Measurements from ENCODE around the gene POLR2C. TPM values are rescaled to one million over a fixed set of nuclear protein-coding genes. Genes with fewer than 3 reads are reported as not detected.

POLR2C gene
- total and polyA plus RNA-seq, 2 of the 13 experiments (the other 11 are each of a cell fraction or from before 2014, with no cell fraction given): 104 to 216 TPM

DNA sequence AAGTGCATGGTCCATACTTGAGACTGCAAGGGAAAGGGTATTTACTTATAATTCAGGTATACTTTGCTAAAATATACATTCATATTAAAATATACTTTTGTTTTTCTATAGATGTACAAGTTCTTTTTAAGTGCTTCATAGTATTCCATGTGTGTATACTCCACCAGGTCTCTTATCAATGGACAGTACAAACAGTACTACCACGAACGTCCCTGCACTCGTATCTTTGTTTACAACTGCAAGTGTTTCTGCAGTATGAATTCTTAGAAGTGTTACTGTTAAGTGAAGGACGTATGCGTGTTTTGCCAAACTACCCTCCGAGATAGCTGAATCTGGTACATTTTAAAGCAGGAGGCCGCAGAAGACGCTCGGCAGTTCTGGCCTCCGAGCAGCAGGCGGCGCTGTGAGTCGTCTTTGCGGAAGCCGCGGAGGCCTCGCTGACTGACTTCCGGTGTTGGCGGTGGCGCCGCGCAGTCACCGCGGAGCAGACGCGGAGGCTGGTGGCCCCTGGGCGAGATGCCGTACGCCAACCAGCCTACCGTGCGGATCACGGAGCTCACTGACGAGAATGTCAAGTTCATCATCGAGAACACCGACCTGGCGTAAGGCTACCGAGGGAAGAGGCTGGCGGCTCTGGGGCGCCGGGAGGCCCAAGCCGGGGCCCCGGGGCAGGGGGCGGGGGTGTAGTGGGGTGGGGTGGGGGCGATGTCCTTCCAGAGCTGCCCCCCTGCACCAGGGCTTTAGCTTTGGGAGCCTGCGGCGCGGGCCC, at the start of gene POLR2C (continued):
- TF ChIP-seq, protein P1, sequence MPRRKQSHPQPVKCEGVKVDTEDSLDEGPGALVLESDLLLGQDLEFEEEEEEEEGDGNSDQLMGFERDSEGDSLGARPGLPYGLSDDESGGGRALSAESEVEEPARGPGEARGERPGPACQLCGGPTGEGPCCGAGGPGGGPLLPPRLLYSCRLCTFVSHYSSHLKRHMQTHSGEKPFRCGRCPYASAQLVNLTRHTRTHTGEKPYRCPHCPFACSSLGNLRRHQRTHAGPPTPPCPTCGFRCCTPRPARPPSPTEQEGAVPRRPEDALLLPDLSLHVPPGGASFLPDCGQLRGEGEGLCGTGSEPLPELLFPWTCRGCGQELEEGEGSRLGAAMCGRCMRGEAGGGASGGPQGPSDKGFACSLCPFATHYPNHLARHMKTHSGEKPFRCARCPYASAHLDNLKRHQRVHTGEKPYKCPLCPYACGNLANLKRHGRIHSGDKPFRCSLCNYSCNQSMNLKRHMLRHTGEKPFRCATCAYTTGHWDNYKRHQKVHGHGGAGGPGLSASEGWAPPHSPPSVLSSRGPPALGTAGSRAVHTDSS (CRISPR knock-in tag; conservative IDR thresholded peaks at IDR 0.05): no peak; the same call in 1 of the 2 replicates
- TF ChIP-seq, protein P2, sequence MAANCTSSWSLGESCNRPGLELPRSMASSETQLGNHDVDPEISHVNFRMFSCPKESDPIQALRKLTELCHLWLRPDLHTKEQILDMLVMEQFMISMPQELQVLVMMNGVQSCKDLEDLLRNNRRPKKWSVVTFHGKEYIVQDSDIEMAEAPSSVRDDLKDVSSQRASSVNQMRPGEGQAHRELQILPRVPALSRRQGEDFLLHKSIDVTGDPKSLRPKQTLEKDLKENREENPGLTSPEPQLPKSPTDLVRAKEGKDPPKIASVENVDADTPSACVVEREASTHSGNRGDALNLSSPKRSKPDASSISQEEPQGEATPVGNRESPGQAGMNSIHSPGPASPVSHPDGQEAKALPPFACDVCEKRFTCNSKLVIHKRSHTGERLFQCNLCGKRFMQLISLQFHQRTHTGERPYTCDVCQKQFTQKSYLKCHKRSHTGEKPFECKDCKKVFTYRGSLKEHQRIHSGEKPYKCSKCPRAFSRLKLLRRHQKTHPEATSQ (CRISPR knock-in tag; IDR thresholded peaks at IDR 0.05; ENCODE audit: borderline replicate concordance): peak; percentile 84; the same call in 1 of the 2 replicates
- peak; percentile 82; the same call in 1 of the 2 replicates for TF ChIP-seq ZNF761 (CRISPR knock-in tag; conservative IDR thresholded peaks at IDR 0.05)
- peak; percentile 39; the same call in 1 of the 2 replicates for TF ChIP-seq ZNF557 (CRISPR knock-in tag; IDR thresholded peaks at IDR 0.05)
- no peak for TF ChIP-seq MTA3 (CRISPR knock-in tag; IDR thresholded peaks at IDR 0.05)
- TF ChIP-seq MAFK (conservative IDR thresholded peaks at IDR 0.05 in 1 of 2, IDR thresholded peaks at IDR 0.05 in 1 of 2; ENCODE audit: low read length in 2 of 2): no peak
- TF ChIP-seq SRSF4 (IDR thresholded peaks at IDR 0.05; ENCODE audit: low read depth, low read length, poor library complexity, severe bottlenecking): no peak
- TF ChIP-seq ZNF530 (CRISPR knock-in tag; IDR thresholded peaks at IDR 0.05; ENCODE audit: low read depth): no peak
- no peak for TF ChIP-seq EHMT2 (IDR thresholded peaks at IDR 0.05; ENCODE audit: borderline replicate concordance, low read depth, low read length)
- TF ChIP-seq, protein P3, sequence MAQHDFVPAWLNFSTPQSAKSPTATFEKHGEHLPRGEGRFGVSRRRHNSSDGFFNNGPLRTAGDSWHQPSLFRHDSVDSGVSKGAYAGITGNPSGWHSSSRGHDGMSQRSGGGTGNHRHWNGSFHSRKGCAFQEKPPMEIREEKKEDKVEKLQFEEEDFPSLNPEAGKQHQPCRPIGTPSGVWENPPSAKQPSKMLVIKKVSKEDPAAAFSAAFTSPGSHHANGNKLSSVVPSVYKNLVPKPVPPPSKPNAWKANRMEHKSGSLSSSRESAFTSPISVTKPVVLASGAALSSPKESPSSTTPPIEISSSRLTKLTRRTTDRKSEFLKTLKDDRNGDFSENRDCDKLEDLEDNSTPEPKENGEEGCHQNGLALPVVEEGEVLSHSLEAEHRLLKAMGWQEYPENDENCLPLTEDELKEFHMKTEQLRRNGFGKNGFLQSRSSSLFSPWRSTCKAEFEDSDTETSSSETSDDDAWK (CRISPR knock-in tag; IDR thresholded peaks at IDR 0.05): no peak
- peak; percentile 89 for TF ChIP-seq ZNF160 (CRISPR knock-in tag; IDR thresholded peaks at IDR 0.05)
- TF ChIP-seq KMT2B (CRISPR knock-in tag; IDR thresholded peaks at IDR 0.05): peak; percentile 99
- TF ChIP-seq, protein P4, sequence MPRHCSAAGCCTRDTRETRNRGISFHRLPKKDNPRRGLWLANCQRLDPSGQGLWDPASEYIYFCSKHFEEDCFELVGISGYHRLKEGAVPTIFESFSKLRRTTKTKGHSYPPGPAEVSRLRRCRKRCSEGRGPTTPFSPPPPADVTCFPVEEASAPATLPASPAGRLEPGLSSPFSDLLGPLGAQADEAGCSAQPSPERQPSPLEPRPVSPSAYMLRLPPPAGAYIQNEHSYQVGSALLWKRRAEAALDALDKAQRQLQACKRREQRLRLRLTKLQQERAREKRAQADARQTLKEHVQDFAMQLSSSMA (CRISPR knock-in tag; IDR thresholded peaks at IDR 0.05): no peak
- TF ChIP-seq, protein P5, sequence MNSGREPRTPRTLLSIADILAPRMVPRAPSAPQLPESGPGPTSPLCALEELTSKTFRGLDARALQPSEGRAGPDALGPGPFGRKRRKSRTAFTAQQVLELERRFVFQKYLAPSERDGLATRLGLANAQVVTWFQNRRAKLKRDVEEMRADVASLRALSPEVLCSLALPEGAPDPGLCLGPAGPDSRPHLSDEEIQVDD (CRISPR knock-in tag; IDR thresholded peaks at IDR 0.05; ENCODE audit: borderline replicate concordance): peak; percentile 95
- peak; percentile 79; the same call in 1 of the 2 replicates for TF ChIP-seq ZC3H13 (CRISPR knock-in tag; IDR thresholded peaks at IDR 0.05)
- peak; percentile 87 for TF ChIP-seq FOXA3 (CRISPR knock-in tag; IDR thresholded peaks at IDR 0.05)
- TF ChIP-seq, protein P6, sequence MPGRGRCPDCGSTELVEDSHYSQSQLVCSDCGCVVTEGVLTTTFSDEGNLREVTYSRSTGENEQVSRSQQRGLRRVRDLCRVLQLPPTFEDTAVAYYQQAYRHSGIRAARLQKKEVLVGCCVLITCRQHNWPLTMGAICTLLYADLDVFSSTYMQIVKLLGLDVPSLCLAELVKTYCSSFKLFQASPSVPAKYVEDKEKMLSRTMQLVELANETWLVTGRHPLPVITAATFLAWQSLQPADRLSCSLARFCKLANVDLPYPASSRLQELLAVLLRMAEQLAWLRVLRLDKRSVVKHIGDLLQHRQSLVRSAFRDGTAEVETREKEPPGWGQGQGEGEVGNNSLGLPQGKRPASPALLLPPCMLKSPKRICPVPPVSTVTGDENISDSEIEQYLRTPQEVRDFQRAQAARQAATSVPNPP (CRISPR knock-in tag; IDR thresholded peaks at IDR 0.05): no peak
- no peak for TF ChIP-seq TEAD2 (CRISPR knock-in tag; IDR thresholded peaks at IDR 0.05)
- TF ChIP-seq KLF11 (CRISPR knock-in tag; IDR thresholded peaks at IDR 0.05): peak; percentile 90
- TF ChIP-seq CBX1 (IDR thresholded peaks at IDR 0.05; ENCODE audit: low read depth): peak; percentile 96
- TF ChIP-seq ZNF652 (CRISPR knock-in tag; IDR thresholded peaks at IDR 0.05; ENCODE audit: borderline replicate concordance, low read depth): peak; percentile 72
- peak; percentile 82 for TF ChIP-seq TP53 (CRISPR knock-in tag; conservative IDR thresholded peaks at IDR 0.05)
